Measurements from ENCODE around the gene SPOPL. TPM values are rescaled to one million over a fixed set of nuclear protein-coding genes. Genes with fewer than 3 reads are reported as not detected.

SPOPL gene
- total and polyA plus RNA-seq, 3 donors from 2014 or later = 9.1 to 14.2 (median 10.6) TPM

DNA sequence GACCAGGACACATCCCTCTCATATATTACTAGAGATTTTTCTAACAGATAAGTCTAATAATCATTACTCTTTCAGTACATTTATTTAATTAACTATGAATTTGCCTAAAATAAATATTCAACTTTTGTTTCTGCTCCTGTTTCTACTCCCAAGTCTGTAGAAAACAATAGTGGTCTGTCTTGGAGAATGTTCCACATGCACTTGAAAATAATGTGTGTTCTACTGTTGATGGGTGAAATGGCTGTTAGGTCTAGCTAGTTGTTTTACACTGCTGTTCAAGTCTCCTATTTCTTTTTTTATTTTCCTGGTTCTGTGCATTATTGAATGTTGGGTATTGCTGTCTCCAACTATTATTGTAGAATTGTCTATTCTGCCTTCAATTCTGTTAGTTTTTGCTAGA, 47.2 kb downstream of the SPOPL start:
- H3K27me3 ChIP-seq = no peaks in the 10 kb centered on the region
- no peak overlapping the region for H3K4me3 ChIP-seq
- no peak for TF ChIP-seq CTCF (IDR thresholded peaks at IDR 0.05)
- H3K27ac ChIP-seq = no peak overlapping the region
- no peaks in the 10 kb centered on the region for H3K9me3 ChIP-seq
- no peak for DNase-seq
- H3K4me1 ChIP-seq = no peaks in the 10 kb centered on the region
- no peaks in the 10 kb centered on the region for H3K36me3 ChIP-seq (ENCODE audit: low read depth, missing control alignments)
- intact Hi-C loops (cut with DNase I; ENCODE audit: low total_unique reads) = no loop called here

DNA sequence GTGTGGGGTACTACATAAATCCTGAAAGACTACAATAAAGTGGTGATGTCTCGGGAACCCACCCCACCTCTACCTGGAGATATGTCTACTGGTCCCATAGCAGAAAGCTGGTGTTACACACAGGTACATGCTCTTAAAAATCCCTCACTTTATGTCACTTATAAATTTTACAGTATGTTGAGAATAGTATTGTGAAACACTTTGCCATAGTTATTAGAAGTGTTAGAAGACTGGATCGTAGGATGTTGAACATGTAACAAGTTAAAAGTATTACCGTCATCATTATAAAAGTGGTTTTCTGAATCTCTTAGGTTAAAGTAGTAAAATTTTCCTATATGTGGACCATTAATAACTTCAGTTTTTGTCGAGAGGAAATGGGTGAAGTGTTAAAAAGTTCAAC, 48.6 kb downstream of the SPOPL start:
- intact Hi-C loops (cut with DNase I; ENCODE audit: low total_unique reads) = no loop called here
- no peak for TF ChIP-seq CTCF (IDR thresholded peaks at IDR 0.05)
- no peak for TF ChIP-seq POLR2A (IDR thresholded peaks at IDR 0.05)
- 92 to 97% methylated on average over 4 of the region's 4 CpGs for WGBS, 2 donors
- no peaks in the 10 kb centered on the region for H3K9me3 ChIP-seq
- H3K27me3 ChIP-seq = no peaks in the 10 kb centered on the region
- no peak overlapping the region for H3K4me3 ChIP-seq
- no peaks in the 10 kb centered on the region for H3K36me3 ChIP-seq (ENCODE audit: low read depth, missing control alignments)
- H3K27ac ChIP-seq = no peak overlapping the region
- no peak for DNase-seq
- H3K4me1 ChIP-seq = no peaks in the 10 kb centered on the region

DNA sequence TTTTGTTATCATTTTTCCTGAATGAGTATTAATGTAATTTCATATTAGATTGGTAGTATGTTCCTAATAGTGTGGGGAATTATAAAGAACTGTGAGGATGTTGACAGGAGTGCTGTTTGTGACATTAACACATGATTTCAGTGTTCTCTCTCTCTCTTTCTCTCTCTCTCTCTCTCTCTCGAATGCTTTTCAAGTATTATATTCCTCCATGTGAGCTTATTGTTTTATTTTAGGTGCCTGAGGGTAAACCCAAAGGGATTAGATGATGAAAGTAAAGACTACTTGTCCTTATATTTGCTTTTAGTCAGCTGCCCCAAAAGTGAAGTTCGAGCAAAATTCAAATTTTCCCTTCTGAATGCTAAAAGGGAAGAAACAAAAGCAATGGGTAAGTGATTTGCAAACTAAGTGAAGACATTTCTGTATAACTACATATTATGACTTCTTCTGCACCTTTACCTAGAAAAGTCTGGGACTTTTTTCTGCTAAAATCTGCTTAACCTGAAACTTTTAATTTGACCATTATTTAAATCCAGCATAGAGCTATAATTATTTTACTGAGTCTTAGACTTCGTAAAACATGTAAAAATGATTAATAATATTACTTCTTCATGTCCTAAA, 49.2 kb downstream of the SPOPL start:
- intact Hi-C loops (cut with DNase I; ENCODE audit: low total_unique reads) = no loop called here
- 86 to 97% methylated on average over 3 of the region's 3 CpGs for WGBS, 2 donors

GRCh38 chr2:138554123-138554522, 52.6 kb downstream of the SPOPL start:
- TF ChIP-seq POLR2A (IDR thresholded peaks at IDR 0.05) = no peak
- TF ChIP-seq CTCF (IDR thresholded peaks at IDR 0.05) = no peak
- 99 to 100% methylated on average over 3 of the region's 3 CpGs for WGBS, 2 donors
- no peaks in the 10 kb centered on the region for H3K9me3 ChIP-seq
- H3K4me3 ChIP-seq = no peak overlapping the region
- no peak overlapping the region for H3K27ac ChIP-seq
- no peak for DNase-seq
- intact Hi-C loops (cut with DNase I; ENCODE audit: low total_unique reads) = no loop called here
- no peaks in the 10 kb centered on the region for H3K27me3 ChIP-seq
- H3K36me3 ChIP-seq (ENCODE audit: low read depth, missing control alignments) = no peaks in the 10 kb centered on the region
- no peaks in the 10 kb centered on the region for H3K4me1 ChIP-seq

More for the DNA sequence above, 49.2 kb downstream of the SPOPL start:
- H3K27ac ChIP-seq = no peak overlapping the region
- H3K4me3 ChIP-seq = no peak overlapping the region
- H3K9me3 ChIP-seq = no peaks in the 10 kb centered on the region
- no peaks in the 10 kb centered on the region for H3K36me3 ChIP-seq (ENCODE audit: low read depth, missing control alignments)
- no peaks in the 10 kb centered on the region for H3K27me3 ChIP-seq
- TF ChIP-seq CTCF (IDR thresholded peaks at IDR 0.05) = no peak
- no peak for TF ChIP-seq POLR2A (IDR thresholded peaks at IDR 0.05)
- DNase-seq = no peak
- H3K4me1 ChIP-seq = no peaks in the 10 kb centered on the region

DNA sequence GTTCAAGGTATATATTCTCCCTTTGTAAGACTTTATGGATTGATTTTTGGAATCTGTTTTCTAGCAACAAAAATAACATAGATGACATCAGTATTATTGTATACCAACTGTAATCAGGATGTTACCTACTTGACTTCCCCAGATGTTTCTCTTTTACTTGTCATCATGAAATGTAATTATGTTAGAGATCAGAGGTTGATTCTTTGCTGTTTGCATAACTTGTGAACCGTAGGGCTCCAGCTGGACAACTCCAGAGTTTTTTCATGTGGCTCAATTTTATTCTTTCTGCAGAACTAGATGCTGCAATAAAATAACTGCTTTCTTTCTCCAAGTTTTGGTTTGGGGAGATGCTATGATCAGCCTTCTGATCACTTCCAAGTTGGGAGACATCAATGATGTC, 58.1 kb downstream of the SPOPL start:
- Histone ChIP-seq H3K9me3 (no peaks in the 10 kb centered on the region), H3K4me3 (no peak overlapping the region), H3K4me1 (no peaks in the 10 kb centered on the region), H3K36me3 (ENCODE audit: low read depth, missing control alignments) (no peaks in the 10 kb centered on the region), H3K27me3 (no peaks in the 10 kb centered on the region), H3K27ac (no peak overlapping the region)
- no peak for DNase-seq
- intact Hi-C loops (cut with DNase I; ENCODE audit: low total_unique reads) = no loop called here
- 70 to 86% methylated on average over 1 of the region's 1 CpG for WGBS, 2 donors
- TF ChIP-seq POLR2A (IDR thresholded peaks at IDR 0.05) (no peak), CTCF (IDR thresholded peaks at IDR 0.05) (no peak)

Measured in testis (tissue), 3 donors.